Caco-2 (cell line): ENCODE measurements around the gene IL16. TPM values are rescaled to one million over a fixed set of nuclear protein-coding genes. Genes with fewer than 3 reads are reported as not detected.

Experiments
- BruUV-seq: library from RNA; stranded (reverse); fragments of 400-500 nt; replicated peaks from 2 replicates; lab custom pipeline; 2021; lab: Mats Ljungman, UMichigan
- CTCF ChIA-PET: fragments of 300-600 bp; sonication (Branson Sonifier 250); formaldehyde crosslinking; loops from one replicate; lab custom pipeline; 2022; ENCODE audit warnings: antibody characterized with exemption; lab: Charles Lee
- POLR2A ChIA-PET: fragments of 300-600 bp; sonication (Branson Sonifier 250); formaldehyde crosslinking; loops from one replicate; lab custom pipeline; 2022; ENCODE audit warnings: antibody characterized with exemption; lab: Charles Lee
- DNase-seq, 2 experiments: peaks; one replicate each; pipeline versions ENCODE4 v3.0.0 to v3.0.0-alpha.2; 2020 to 2022
- H3K27me3 ChIP-seq: replicated peaks from 2 replicates; pipeline ENCODE4 v1.6.0; 2011; ENCODE audit warnings: low read length; ENCODE audit not compliant: control insufficient read depth, insufficient read depth
- H3K36me3 ChIP-seq: 2 replicates; pipeline ENCODE4 v1.5.1; 2011; ENCODE audit warnings: low read length; ENCODE audit not compliant: control insufficient read depth, insufficient read depth
- H3K4me1 ChIP-seq: fragments of 250-450 bp; sonication (Bioruptor Pico); 2 replicates; pipeline ENCODE4 v1.5.1; 2020; ENCODE audit warnings: mild to moderate bottlenecking
- H3K4me3 ChIP-seq: 2 replicates; pipeline ENCODE4 v1.5.1; 2011; ENCODE audit warnings: low read depth, mild to moderate bottlenecking, control low read depth, low read length
- H3K9me3 ChIP-seq: fragments of 250-450 bp; sonication (Bioruptor Pico); 2 replicates; pipeline ENCODE4 v1.5.1; 2020; ENCODE audit warnings: mild to moderate bottlenecking, moderate library complexity
- H3K27ac Mint-ChIP-seq: one replicate; pipeline ENCODE4 v1.8.0; 2022; ENCODE audit warnings: mixed read lengths; ENCODE audit not compliant: unreplicated experiment
- H3K27me3 Mint-ChIP-seq: one replicate; pipeline ENCODE4 v1.8.0; 2022; ENCODE audit warnings: mixed read lengths; ENCODE audit not compliant: insufficient read depth, unreplicated experiment
- H3K36me3 Mint-ChIP-seq: one replicate; pipeline ENCODE4 v1.8.0; 2022; ENCODE audit warnings: mild to moderate bottlenecking, mixed read lengths; ENCODE audit not compliant: insufficient read depth, unreplicated experiment
- H3K4me1 Mint-ChIP-seq: one replicate; pipeline ENCODE4 v1.8.0; 2022; ENCODE audit warnings: low read depth, mixed read lengths; ENCODE audit not compliant: unreplicated experiment
- H3K4me3 Mint-ChIP-seq: one replicate; pipeline ENCODE4 v1.8.0; 2022; ENCODE audit warnings: mild to moderate bottlenecking, moderate library complexity, mixed read lengths; ENCODE audit not compliant: unreplicated experiment
- H3K9me3 Mint-ChIP-seq: one replicate; pipeline ENCODE4 v1.8.0; 2022; ENCODE audit warnings: mixed read lengths; ENCODE audit not compliant: unreplicated experiment
- CTCF ChIP-seq, 2 experiments: fragments of 200-600 bp in 1 of 2; IDR thresholded peaks; 1 replicate in 1 of 2; 2 replicates in 1 of 2; pipeline versions ENCODE4 v1.5.1 to v1.8.0; 2011 to 2022; ENCODE audit warnings: antibody characterized with exemption in 1 of 2, control low read depth in 1 of 2, inconsistent platforms in 1 of 2, low read depth in 1 of 2, low read length in 1 of 2, mild to moderate bottlenecking in 1 of 2, moderate library complexity in 1 of 2; ENCODE audit not compliant: insufficient read depth in 1 of 2, severe bottlenecking in 1 of 2, unreplicated experiment in 1 of 2
- intact Hi-C: fragments of 100-400 bp; cut with micrococcal nuclease; formaldehyde crosslinking; loops from one replicate; pipeline ENCODE4 v1.10.0; 2022; ENCODE audit not compliant: unreplicated experiment
- total RNA-seq: library from RNA; stranded (reverse); gene quantifications from 2 replicates; pipeline ENCODE4 v1.2.3, GENCODE V29; 2022

Gene IL16
- total RNA-seq, 1 experiment from 2014 or later: not detected

- no peaks in the 10 kb centered on the region for H3K36me3 Mint-ChIP-seq
- TF ChIP-seq CTCF (IDR thresholded peaks at IDR 0.05; ENCODE audit: insufficient read depth in 1 of 2, low read depth in 1 of 2, low read length in 1 of 2, severe bottlenecking in 1 of 2, unreplicated experiment in 1 of 2): no peak
- peaks cover 8% of the 10 kb centered on the region for H3K9me3 Mint-ChIP-seq
- no TSS peak for BruUV-seq
- POLR2A ChIA-PET: no interaction called here
- Histone ChIP-seq H3K36me3 (no peaks in the 10 kb centered on the region), H3K9me3 (no peaks in the 10 kb centered on the region), H3K4me3 (no peak overlapping the region), H3K4me1 (no peaks in the 10 kb centered on the region), H3K27me3 (no peaks in the 10 kb centered on the region)
- peaks cover 12% of the 10 kb centered on the region for H3K27me3 Mint-ChIP-seq
- DNase-seq: no peak
- no peak overlapping the region for H3K27ac Mint-ChIP-seq
- no peaks in the 10 kb centered on the region for H3K4me1 Mint-ChIP-seq
- H3K4me3 Mint-ChIP-seq: no peak overlapping the region
- intact Hi-C loops: no loop called here
- CTCF ChIA-PET: interaction anchor here (2.8 kb wide), 1 partner anchor 113 kb away, joined by 11 read pairs; no protein-coding TSS in a partner anchor
Observed at GRCh38 chr15:81152799-81153198, 43.9 kb upstream of the IL16 start.

- no peak overlapping the region for H3K27ac Mint-ChIP-seq
- CTCF ChIA-PET: interaction anchor here (2.2 kb wide), 1 partner anchor 110 kb away, joined by 59 read pairs; no protein-coding TSS in a partner anchor
Observed at GRCh38 chr15:81155375-81156218, 41.1 kb upstream of the IL16 start.

More at GRCh38 chr15:81155375-81156218, 41.1 kb upstream of the IL16 start:
- H3K4me3 ChIP-seq: no peak overlapping the region
- Mint-ChIP-seq H3K4me3 (no peak overlapping the region), H3K27me3 (peaks cover 12% of the 10 kb centered on the region), H3K4me1 (no peaks in the 10 kb centered on the region), H3K36me3 (no peaks in the 10 kb centered on the region), H3K9me3 (peaks cover 8% of the 10 kb centered on the region)
- H3K27me3 ChIP-seq: no peaks in the 10 kb centered on the region
- DNase-seq: peak in 1 of 2 experiments; percentile 27
- no peaks in the 10 kb centered on the region for H3K36me3 ChIP-seq
- POLR2A ChIA-PET: no interaction called here
- intact Hi-C loops: loop anchor here (1.0 kb wide), 1 partner anchor 111 kb away; no protein-coding TSS in a partner anchor
- peak; percentile 40 to 54 for TF ChIP-seq CTCF (IDR thresholded peaks at IDR 0.05; ENCODE audit: insufficient read depth in 1 of 2, low read depth in 1 of 2, low read length in 1 of 2, severe bottlenecking in 1 of 2, unreplicated experiment in 1 of 2)
- no peaks in the 10 kb centered on the region for H3K4me1 ChIP-seq
- no peaks in the 10 kb centered on the region for H3K9me3 ChIP-seq
- no TSS peak for BruUV-seq
